Body of pancreas (tissue), 4 donors: ENCODE data around the gene NOX4.
"Not testable (repeated sequence)": the region's sequence is repeated elsewhere in the genome, so short reads cannot be mapped to it uniquely, and the experiment has no call there.

Experiments
- POLR2A ChIP-seq, 3 donors: fragments of 450-650 bp; IDR thresholded peaks; one replicate each; pipeline ENCODE4 v1.6.1; 2016; ENCODE audit warnings: antibody characterized with exemption in 3 of 3, mild to moderate bottlenecking in 2 of 3
- TF ChIP-seq, protein P1 (sequence below), 7 experiments: fragments of 450-650 bp in 4 of 7; fragments of 200-600 bp in 3 of 7; sonication (generic) in 3 of 7; IDR thresholded peaks; one replicate each; pipeline ENCODE4 v1.5.1; 2016 to 2019; ENCODE audit warnings: antibody characterized with exemption in 7 of 7

DNA sequence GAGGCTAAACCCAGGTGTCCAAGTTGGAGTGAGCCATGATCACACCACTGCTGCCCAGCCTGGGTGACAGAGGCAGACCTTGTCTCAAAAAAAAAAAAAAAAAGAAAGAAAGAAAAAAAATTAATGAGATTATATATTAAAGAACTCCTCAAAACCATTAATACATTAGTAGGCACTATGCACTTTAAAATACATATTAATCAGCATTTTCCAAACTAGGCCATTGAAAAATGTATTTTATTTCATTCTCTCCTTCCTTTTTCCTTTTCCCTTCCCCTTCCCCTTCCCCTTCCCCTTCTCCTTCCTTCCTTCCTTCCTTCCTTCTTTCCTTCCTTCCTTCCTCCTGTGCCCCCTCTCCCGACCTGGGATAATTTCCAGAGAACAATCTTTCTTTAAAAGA lies 99.5 kb downstream of the NOX4 start:
- TF ChIP-seq, protein P1, sequence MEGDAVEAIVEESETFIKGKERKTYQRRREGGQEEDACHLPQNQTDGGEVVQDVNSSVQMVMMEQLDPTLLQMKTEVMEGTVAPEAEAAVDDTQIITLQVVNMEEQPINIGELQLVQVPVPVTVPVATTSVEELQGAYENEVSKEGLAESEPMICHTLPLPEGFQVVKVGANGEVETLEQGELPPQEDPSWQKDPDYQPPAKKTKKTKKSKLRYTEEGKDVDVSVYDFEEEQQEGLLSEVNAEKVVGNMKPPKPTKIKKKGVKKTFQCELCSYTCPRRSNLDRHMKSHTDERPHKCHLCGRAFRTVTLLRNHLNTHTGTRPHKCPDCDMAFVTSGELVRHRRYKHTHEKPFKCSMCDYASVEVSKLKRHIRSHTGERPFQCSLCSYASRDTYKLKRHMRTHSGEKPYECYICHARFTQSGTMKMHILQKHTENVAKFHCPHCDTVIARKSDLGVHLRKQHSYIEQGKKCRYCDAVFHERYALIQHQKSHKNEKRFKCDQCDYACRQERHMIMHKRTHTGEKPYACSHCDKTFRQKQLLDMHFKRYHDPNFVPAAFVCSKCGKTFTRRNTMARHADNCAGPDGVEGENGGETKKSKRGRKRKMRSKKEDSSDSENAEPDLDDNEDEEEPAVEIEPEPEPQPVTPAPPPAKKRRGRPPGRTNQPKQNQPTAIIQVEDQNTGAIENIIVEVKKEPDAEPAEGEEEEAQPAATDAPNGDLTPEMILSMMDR (IDR thresholded peaks at IDR 0.05), result not testable (repeated sequence)
- not testable (repeated sequence) for TF ChIP-seq POLR2A (IDR thresholded peaks at IDR 0.05)
